GM18909 (cell line): Measurements from ENCODE around the gene RRAGD.
A peak's percentile ranks its signal among the peaks of the same experiment; 100 is the strongest.

Experiments
- ATAC-seq: cut with Tn5 transposase; IDR thresholded peaks from one replicate; pipeline ENCODE4 v1.9.1; 2021; ENCODE audit warnings: mild to moderate bottlenecking; ENCODE audit not compliant: unreplicated experiment, poor library complexity

The RRAGD gene, protein sequence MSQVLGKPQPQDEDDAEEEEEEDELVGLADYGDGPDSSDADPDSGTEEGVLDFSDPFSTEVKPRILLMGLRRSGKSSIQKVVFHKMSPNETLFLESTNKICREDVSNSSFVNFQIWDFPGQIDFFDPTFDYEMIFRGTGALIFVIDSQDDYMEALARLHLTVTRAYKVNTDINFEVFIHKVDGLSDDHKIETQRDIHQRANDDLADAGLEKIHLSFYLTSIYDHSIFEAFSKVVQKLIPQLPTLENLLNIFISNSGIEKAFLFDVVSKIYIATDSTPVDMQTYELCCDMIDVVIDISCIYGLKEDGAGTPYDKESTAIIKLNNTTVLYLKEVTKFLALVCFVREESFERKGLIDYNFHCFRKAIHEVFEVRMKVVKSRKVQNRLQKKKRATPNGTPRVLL

DNA sequence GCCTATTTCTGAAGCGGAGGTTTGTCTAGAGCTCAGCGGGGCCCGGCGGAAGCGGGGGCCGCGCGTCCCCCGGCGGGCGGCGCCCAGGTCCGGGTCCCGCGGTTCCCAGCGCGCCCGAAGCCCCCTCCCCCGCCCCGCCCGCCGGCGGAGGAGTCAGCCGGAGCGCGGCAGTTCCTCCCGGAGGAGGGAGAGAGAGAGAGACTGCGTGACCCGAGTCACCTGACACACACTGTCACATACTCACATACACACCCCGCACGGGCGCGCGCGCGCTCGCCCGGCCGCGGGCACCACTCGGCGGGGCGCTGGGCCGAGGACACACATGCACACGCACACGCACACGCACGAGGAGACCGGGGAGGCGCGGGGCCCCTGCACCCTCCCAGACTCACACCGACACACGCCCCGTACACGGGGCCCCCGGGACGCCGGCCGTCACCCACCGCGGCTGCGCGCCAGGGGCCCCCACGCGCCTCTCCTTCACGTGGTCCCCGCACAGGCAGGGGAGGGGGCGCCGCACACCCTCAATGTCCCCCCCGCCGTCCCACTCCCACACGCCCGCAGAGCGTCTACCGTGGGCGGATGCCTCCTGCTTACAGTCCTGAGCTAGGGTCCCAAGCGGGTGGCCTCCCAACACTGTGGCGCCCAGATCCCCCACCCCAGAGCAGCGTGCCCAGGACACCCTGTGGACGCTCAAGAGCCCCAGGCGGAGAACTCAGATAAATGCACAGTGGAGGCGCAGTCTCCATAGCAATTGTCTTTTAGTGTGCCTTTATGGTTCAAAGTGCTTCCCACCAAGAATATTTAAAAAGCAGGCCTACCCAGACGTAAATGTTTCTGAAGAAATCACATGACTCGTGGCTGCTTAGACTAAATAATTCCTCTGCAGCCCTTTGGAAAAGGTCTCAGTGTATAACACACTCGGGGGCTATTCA, at the start of gene RRAGD:
RRAGD (minus strand) TSS at position 203 of the 935 bp plus-strand sequence. CDS start 280 bp downstream, outside the sequence.
- ATAC-seq, result peak; percentile 80

DNA sequence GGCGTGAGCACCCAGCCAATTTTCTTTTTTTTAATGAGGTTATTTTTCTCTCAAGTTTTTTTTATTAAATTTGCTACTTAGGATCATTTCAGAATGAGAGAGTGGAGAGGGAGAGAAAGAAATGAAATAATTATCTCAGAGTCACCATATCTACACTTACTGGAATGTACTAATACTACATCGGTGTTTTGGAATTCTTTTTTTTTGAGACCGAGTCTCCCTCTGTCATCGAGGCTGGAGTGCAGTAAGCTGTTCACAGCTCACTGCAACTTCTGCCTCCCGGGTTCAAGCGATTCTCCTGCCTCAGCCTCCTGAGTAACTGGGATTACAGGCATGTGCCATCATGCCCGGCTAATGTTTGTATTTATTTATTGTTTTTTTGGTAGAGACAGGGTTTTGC, 48.6 kb upstream of the RRAGD start:
- ATAC-seq, result no peak

DNA sequence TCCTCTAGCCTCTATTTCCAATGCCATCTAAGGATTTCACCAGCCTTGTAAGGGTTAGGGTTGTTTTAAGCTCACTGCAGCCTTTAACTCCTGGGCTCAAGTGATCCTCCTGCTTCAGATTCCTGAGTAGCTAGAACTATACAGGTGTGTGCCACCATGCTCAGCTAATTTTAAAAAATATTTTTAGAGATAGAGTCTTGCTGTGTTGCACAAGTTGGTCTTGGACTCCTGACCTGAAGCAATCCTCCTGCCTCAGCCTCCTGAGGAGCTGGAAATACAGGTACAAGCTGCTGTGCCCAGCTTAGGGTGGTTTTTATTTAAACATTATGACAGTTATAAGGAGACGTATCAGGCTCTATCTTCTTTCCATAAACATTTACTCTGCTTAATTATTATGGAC, 47.4 kb upstream of the RRAGD start:
- ATAC-seq, result no peak

DNA sequence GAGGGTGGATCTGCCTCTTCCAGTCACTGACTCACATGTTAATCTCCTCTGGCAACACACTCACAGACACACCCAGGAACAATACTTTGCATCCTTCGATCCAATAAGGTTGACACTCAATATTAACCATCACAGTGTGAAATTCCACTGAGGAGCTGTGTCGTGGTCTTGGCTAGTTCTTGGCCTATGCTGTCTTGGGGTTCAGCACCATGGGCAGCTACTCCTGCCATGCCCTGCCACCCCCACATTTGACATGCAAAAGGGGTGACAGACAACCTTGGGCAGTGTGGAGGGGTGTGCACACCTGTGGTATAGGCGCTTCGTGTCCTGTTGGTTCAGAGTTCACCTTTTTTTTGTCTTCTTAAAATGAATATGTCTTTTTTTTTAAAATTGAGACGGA, 46.6 kb upstream of the RRAGD start:
- no peak for ATAC-seq

DNA sequence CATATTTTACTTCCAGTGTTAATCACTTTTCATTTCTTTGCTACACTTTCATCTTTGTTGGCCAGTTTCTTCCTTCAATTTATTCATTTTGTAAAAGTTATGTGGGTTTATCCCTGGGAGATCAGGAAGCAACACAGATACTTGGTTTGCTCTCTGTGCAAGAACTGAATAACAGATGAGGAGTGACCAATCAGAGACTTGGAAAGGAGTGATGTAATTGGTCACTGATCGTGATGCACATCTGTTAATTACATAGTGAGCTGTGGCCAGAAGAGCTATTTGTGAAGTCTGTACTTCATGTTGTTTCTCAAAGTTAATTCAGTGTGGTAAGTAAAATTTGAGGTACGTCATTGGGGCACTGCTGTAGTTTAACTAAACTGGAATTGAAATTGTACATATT, 42.2 kb upstream of the RRAGD start:
- ATAC-seq, result no peak

DNA sequence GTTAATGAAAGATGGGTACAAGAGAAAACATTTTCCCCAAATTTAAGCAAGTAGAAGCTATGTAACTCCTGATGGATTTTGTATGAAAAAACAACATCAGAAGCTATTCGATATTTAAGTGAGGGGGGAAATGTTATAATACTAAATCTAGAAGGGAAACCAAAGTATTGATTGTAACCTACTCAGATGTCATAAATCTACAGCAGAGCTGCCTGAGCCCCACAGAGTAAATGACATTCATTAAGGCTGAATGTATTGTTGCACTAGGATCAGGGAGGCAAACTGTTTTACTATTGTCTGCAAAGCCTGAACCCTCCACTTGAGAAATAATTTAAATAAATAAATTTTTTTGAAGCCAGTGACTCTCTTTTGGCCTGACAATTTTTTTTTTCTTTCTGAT, 40.2 kb upstream of the RRAGD start:
- no peak for ATAC-seq

DNA sequence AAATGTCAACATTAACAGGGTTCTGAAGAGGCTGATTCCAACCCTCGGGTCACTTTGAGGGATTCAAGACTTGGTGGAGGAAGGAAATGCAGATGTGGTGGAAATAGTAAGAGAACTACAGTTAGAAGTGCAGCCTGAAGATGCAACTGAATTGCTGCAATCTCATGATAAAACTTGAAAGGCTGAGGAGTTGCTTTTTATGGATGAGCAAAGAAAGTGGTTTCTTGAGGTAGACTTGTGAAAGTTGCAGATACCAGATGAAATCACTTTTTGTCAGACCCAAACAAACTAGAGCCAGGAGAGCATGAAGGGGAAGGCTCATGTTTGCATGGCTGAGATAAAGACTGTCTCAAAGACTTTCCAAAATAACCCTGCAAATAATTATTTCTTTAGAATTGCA, 37.1 kb upstream of the RRAGD start:
- no peak for ATAC-seq

DNA sequence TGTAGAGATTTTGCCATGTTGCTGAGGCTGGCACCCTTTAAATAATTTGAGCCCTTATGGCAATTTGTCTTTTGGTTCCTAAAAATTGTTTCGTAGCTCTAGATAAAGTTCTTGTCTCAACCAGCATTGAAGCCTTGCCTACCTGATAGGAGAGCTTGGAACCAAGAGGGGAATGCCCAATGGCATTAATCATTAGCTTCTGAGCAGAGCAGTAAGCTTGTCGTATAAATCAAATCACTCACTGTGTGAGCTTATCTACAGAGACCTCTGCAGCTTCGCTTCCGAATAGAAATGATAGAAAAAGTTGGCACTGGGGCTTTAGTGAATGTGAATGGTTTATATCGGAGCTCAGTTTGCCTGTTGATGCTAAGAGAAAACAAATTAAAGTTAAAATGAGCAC, 31.6 kb upstream of the RRAGD start:
- ATAC-seq, result no peak

DNA sequence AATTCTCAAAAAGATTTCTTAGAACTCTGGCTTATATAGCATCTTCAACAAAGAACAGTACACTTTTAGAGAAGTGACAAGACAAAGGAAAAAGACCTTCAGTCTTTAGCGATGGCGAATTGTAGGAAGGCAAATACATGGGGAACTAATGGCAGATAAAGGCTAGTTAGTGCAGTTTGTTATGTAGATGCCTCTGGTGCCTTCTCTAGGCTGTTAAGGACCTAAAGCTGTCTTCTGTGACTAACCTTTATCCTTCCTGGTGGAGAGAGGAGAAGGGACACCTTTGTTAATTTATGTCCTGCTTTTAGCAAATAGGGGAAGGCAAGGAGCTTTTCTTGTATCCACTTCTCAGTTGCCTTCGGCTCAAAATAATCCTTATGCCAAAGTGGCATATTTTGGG, 28.1 kb upstream of the RRAGD start:
- ATAC-seq, result no peak

DNA sequence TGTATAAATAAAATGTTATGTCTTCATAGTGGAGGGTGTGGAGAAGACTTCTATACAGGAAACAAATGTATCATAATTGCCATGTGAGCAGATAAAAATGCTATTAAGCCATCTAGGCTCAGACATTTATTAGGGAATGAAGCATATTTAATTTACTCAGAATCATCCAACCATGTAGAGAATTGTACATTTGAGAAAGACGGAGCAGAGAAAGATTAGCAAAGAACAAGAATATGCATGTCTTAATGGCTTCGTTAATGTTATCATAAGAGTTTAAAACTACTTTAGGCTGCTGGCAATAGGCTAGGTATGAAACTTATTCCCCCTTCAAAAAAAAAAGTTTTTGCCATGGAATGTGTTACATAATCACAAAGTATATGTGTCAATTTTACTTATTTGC, 26.9 kb upstream of the RRAGD start:
- no peak for ATAC-seq

DNA sequence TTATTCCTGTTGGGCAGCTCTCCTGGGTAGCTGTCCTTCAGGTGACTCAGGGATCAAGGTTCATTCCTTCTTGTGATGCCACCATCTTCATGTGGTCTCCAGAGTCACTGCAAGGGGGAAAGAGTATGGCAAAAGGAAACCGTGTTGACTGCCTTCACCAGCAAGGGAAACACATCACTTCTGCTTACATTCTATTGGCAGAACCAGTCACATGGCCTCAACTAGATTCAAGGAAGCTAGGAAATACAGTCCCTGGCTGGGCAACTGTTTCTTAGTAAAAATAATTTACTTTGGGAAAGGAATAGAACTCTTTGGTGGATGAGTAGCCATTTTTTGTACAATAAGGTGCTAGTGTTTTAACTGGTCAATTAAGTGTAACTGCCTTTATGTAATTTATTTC, 26.2 kb upstream of the RRAGD start:
- ATAC-seq, result no peak

DNA sequence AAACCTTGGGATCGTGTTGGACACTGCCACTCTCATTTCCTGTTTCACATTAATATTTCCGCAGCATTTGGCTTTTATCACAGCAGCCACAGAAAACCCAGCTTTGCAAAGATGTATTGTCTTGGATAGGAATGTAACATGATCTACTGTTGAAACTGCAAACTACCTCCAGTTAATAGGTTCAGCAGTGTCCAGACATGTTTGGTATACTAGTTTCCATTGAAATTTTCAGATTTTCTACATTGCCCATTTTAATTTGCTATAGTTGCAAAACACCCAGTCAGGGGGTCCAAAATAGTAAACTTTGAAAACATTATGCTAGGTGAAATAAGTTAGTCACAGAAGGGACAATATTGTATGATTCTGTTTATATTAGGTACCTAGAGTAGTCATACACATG, 24.2 kb upstream of the RRAGD start:
- no peak for ATAC-seq

DNA sequence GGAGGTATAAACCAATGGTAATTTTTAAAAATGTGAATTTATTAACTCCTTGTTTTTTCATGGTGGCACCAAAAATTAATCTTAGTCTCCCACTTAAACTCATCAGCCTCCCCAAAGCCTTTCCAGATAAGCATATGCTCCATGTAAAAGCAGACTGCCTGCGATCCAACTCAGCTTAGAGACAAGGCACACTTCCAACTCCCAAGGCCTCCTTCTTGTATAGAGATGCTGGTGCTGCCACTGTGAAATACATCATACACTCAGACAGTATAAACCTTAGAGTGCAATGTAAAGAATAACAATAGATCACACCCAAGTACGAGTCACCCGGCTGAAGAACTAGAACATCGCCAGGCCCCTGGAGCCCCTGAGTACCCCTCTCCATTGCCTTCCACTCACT, 22.9 kb upstream of the RRAGD start:
- ATAC-seq, result no peak

DNA sequence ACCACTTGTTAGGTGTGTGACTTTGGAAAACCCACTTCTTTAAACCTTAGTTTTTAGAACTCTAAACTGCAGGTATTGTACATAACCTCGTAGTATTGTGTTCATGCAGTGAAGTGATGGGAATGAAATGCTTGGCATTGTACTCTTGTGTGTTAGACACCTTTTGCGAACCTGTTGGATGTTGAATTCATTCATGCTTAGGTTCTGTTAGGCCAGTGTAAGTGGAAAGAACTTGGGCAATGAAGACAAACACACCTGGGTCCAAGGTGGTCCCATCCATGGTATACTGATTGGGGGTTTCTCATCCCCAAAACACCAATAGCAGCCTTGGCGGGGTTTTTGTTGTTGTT, 22.1 kb upstream of the RRAGD start:
- ATAC-seq, result no peak

DNA sequence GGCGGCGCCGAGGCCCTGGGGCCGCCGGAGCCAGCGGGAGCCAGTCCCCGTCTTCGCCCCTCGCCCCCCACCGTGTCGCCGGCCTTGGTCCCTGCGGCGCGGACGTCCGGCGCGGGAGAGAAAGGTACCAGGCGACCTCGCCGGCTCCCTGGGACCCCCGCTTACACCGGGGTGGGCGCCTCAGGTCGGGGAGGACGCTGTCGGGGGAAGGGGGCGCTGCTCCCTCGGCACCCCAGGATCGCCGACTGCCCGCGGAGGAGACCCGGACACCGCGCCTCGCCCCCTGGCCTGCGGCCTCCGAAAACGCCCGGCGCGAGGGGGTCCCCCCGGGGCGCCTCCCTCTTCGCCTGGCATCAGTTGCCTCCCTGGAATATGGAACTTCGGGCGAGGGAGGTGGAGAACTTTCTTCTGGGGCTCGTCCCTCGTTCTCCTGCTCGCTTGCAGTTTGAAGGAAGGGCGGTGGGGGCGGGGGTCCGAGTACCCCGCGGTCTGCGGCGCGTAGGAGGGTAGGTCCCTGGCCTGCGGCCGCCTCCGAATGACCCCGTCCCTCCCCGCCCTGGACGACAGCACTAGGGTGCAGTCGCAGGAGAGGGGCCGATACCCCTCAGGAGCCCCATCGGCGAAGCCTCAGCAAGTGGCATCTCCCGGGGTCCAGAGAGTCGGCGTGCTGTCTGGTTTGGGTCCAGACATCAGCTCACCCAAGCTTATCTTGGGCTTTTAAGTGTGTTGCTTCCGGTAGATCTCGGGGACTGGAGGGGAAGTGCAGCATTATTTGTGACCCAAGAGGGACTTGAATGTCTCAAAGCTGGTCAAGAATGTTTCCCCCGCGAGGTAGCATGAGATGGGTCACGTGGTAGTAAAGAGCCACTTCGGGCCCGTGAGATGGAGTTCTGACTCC, 21.4 kb upstream of the RRAGD start:
- ATAC-seq, result peak; percentile 53

DNA sequence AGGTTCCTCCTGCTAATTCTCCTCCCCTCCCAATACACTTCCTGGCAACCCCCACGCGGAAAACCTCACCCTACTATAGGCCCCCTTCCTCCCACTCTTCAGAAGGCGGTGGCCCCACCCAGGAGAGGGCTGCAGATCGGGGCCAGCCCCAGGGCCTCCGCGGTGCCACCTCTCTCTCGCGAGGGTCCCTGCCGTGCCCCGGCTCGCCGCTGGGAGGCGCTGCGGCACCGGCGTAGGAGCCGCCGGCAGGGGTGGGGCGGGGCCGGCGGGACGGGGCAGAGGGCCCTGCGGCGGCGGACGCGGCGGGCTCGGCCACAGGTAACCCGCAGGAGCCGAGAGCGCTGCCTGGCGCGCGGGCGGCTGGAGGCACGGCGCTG, 20.8 kb upstream of the RRAGD start, which contains the start of gene ANKRD6:
ANKRD6 (plus strand) TSS at position 278 of the 377 bp plus-strand sequence. CDS start 133,825 bp downstream, outside the sequence.
- ATAC-seq, result peak; percentile 93

DNA sequence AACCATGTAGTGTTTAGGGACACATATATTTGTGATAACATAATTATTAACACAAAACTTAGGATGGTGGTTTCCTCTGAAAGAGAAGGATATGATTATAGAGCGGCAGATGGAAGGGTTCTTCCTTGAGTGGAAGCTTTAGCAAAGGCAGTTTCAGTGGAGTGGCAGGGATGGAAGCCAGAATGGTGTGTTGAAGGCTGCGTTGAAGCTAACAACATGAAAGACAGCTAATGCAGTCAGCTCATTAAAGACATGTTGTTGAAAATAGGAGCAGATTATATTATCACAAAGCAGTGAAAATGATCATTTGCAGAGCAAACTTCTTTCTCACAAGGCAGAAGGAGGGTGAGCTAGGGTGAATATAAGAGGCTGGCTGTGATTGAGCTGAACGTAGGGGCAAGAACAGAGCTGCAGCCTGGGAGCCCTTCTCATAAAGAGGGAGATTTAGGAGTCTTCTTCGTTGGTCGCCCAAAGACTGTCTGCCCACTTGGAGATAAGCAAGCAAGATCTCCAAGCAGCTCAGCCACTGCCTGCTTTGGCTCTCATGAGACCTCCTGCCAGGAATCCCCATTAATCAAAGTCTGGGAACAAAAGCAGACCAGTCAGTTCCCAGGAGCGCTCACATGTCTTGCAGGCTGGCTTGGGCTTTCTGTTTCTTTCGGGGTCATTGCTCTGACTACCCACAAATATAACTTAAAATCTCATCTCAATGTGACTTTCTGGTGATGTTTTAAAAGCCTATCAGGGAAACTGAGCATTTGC, 18.3 kb upstream of the RRAGD start:
- ATAC-seq, result no peak

DNA sequence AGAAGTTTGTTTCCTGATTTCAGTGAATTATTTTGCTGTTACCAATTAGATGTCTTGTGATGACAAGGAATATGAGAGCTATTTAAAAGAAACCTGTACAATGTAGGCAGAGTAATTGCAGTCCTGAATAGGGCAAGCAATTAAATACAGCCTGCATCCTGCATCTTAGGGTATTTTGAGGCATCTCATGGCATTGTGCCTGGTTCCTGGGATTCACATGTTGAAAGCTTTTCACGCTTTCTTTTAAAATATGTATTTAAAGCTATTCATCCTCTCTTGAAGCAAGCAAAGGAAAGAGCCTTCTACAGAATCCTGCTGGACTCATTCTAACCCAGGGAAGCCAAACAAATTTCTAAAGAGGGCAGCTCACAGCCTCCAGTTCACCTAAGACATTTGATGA, 4.7 kb upstream of the RRAGD start:
- ATAC-seq, result no peak

DNA sequence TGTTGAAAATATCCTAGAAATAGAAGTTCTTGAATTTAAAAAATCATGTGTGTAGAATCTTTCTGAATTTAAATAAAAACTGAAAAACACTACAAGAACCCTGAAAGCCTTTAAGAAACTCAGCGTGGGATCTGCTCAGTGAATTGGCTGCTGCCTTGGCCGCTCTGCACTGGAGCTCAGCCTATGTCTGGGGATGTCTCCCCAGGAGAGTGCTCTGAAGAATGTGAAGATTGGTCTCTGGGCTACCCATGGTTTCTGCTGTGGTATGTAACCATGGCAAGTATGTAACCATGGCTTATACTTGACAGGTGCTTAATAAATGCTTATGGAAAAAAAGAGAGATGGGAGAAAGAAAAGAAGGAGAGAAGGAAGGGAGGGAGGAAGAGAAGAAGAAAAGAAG, 3.1 kb upstream of the RRAGD start:
- no peak for ATAC-seq

DNA sequence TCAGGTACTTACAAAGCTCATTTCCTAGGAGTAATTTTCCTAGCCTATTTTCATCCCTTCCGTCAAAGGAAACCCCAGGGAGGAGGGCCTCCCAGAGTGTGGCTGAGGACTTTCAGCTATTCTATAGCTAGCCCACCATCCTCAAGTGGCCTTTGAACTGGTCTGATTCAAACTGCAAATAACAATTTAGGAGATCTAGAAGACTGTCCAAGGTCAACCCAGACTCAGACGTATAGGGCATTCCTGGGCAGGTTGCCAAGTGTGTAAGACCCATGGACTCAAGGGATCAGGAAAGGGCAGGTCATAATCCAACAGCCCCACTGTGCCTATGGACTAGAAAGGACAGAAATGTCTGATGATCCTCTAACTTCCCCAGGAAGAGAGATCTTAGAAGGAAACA, 2.1 kb upstream of the RRAGD start:
- ATAC-seq, result no peak
